ENCODE results near the gene PAK5. TPM values are rescaled to one million over a fixed set of nuclear protein-coding genes. Genes with fewer than 3 reads are reported as not detected.

Gene PAK5
- total RNA-seq, 2 experiments from 2014 or later, result not detected

DNA sequence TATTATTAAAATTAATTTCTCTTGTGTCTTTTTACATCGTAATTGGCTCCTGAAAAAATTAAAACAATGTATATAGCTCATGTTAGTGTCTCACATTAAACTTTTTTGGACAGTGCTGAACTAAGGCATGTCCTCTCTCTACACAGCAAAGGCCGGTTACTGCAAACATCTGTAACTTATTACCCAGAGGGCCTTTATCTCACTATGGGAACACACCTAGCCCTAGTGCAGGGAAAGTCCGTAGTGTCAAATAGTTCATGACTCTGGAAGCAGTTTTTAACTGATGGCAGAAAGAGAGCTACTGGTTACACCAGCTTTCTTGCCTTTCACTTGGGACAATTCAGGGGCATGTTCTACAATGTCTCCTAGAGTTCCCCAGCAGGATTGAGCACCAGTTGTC is 82.2 kb downstream of the PAK5 start:
- CTCF ChIA-PET, result no interaction called here
- peaks cover 2% of the 10 kb centered on the region for H3K9me3 Mint-ChIP-seq
- no peaks in the 10 kb centered on the region for H3K36me3 Mint-ChIP-seq (ENCODE audit: low read depth)
- no peaks in the 10 kb centered on the region for H3K27me3 Mint-ChIP-seq
- no peaks in the 10 kb centered on the region for H3K4me1 Mint-ChIP-seq
- POLR2A ChIA-PET, result no interaction called here
- no peak overlapping the region for H3K4me3 Mint-ChIP-seq
- no peak for DNase-seq
- no peak overlapping the region for H3K27ac Mint-ChIP-seq

DNA sequence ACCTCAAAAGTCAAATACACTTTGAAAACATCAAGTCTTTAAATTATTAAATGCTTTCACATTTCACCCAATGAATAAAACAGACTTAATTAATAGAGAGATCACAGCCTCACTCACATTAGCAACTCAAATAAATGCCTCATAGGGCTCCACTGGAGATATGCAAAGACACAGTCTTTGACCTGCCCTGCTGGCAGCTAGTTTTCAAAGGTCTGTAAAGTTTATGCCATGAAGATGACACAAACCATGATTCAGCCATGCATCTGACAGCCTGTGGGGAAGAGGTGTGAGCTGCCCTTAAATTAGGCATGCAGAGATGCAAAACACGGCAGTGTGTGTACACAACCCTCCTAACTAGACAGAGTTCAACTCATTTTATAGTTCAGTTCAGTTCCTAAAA is 83.6 kb downstream of the PAK5 start:
- H3K27me3 Mint-ChIP-seq, result no peaks in the 10 kb centered on the region
- ChIA-PET POLR2A (no interaction called here), CTCF (no interaction called here)
- no peak overlapping the region for H3K4me3 Mint-ChIP-seq
- no peaks in the 10 kb centered on the region for H3K4me1 Mint-ChIP-seq
- no peak overlapping the region for H3K27ac Mint-ChIP-seq
- H3K36me3 Mint-ChIP-seq (ENCODE audit: low read depth), result no peaks in the 10 kb centered on the region
- peaks cover 2% of the 10 kb centered on the region for H3K9me3 Mint-ChIP-seq
- no peak for DNase-seq

DNA sequence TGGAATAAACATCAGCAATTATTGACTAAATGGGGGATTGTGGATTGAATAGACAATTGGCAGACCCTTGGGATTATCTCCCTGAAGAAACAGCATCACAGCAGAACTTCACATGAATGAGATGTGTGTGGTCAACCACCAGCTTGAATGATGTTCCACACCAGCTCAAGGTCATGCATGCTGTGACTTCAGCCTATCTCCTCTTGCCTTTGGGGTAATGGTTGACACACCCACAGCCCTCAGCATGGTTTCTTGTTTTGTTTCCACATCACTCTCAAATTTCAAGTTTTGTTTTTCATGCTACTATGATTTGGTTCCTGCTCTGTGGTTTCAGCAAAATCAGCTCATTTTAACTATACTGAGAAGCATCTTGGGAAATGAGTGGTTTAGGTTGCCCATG is 94.3 kb downstream of the PAK5 start:
- H3K4me1 Mint-ChIP-seq, result no peaks in the 10 kb centered on the region
- CTCF ChIA-PET, result no interaction called here
- H3K27ac Mint-ChIP-seq, result no peak overlapping the region
- H3K9me3 Mint-ChIP-seq, result peaks cover 5% of the 10 kb centered on the region
- no peaks in the 10 kb centered on the region for H3K27me3 Mint-ChIP-seq
- H3K36me3 Mint-ChIP-seq (ENCODE audit: low read depth), result no peaks in the 10 kb centered on the region
- POLR2A ChIA-PET, result no interaction called here
- DNase-seq, result no peak
- no peak overlapping the region for H3K4me3 Mint-ChIP-seq

DNA sequence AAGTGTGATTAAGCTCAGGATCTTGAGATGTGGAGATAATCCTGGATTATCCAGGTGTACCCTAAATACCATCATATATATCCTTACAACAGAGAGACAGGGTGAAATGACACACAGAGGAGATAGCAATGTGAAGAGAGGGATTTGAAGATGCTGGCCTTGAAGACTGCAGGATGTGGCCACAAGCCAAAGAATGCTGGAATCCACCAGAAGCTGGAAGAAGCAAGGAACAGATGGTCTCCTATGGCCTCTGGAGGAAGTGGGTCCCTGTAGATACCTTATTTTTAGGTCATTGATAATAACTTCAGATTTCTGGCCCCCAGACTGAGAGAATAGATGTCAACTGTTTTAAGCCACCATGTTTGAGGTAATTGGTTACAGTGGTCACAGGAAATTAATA is 95.0 kb downstream of the PAK5 start:
- no peak for DNase-seq

DNA sequence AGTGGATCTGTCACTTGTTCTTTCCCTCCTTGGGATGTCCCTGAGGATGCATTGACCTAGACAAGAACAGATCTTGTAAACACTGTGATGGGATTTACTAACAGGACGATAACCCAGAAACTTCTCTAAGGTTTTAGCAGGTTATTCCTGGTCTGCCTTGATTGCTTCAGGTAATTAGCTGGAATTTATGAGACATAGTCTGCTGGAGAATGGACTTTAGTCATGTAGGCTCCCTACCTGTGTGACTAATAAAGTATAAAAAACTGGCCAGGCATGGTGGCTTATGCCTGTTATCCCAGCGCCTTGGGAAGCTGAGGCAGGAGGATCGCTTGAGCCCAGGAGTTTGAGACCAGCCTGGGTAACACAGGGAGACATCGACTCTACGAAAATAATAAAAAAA is 96.1 kb downstream of the PAK5 start:
- no peak overlapping the region for H3K4me3 Mint-ChIP-seq
- no peak for DNase-seq
- POLR2A ChIA-PET, result no interaction called here
- peaks cover 5% of the 10 kb centered on the region for H3K9me3 Mint-ChIP-seq
- no peaks in the 10 kb centered on the region for H3K4me1 Mint-ChIP-seq
- no peak overlapping the region for H3K27ac Mint-ChIP-seq
- no peaks in the 10 kb centered on the region for H3K27me3 Mint-ChIP-seq
- CTCF ChIA-PET, result no interaction called here
- H3K36me3 Mint-ChIP-seq (ENCODE audit: low read depth), result no peaks in the 10 kb centered on the region

More for the DNA sequence above, 95.0 kb downstream of the PAK5 start:
- H3K9me3 Mint-ChIP-seq, result peaks cover 5% of the 10 kb centered on the region
- no peaks in the 10 kb centered on the region for H3K27me3 Mint-ChIP-seq
- CTCF ChIA-PET, result no interaction called here
- no peaks in the 10 kb centered on the region for H3K36me3 Mint-ChIP-seq (ENCODE audit: low read depth)
- H3K4me3 Mint-ChIP-seq, result no peak overlapping the region
- H3K27ac Mint-ChIP-seq, result no peak overlapping the region
- POLR2A ChIA-PET, result no interaction called here
- no peaks in the 10 kb centered on the region for H3K4me1 Mint-ChIP-seq

DNA sequence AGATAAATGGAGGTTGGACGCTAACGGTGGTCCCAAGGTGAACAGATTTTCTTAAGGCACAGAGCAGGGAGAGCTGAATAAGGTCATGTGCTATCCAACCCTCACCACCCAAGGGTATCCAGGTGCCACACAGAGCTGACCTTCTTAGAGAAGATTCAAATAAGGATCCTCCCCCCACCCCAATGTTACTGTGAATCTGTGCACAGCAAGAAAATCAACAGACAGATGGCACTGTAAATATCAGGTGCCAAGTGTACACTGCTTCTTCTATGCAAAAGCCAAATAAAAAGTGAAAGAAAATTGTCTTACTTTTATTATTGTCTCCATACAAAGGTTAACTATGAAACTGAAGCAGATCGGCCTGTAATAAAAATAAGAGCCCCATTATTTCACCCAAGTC is 96.9 kb downstream of the PAK5 start:
- DNase-seq, result no peak
- no peak overlapping the region for H3K27ac Mint-ChIP-seq
- no peaks in the 10 kb centered on the region for H3K36me3 Mint-ChIP-seq (ENCODE audit: low read depth)
- ChIA-PET POLR2A (no interaction called here), CTCF (no interaction called here)
- peaks cover 5% of the 10 kb centered on the region for H3K9me3 Mint-ChIP-seq
- H3K4me3 Mint-ChIP-seq, result no peak overlapping the region
- no peaks in the 10 kb centered on the region for H3K27me3 Mint-ChIP-seq
- no peaks in the 10 kb centered on the region for H3K4me1 Mint-ChIP-seq

DNA sequence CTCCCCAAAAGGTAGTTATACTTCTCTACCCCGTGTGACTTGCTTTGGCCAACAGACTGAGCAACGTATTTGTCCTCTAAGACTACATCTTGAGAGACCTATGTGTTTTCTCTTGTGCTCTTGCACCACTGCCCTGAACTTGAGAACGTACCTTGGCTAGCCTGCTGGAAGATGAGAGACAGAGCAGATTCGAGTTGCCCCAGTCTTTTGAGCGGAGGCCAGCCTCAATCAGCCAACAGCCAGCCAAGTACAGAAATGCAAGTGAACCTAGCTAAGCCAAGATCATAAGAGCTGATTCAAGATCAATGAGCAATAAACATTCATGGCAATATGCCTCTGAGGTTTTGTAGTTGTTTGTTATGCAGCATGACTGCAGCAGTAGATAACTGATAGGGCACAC is 98.4 kb downstream of the PAK5 start:
- Mint-ChIP-seq H3K27me3 (no peaks in the 10 kb centered on the region), H3K4me1 (no peaks in the 10 kb centered on the region)

DNA sequence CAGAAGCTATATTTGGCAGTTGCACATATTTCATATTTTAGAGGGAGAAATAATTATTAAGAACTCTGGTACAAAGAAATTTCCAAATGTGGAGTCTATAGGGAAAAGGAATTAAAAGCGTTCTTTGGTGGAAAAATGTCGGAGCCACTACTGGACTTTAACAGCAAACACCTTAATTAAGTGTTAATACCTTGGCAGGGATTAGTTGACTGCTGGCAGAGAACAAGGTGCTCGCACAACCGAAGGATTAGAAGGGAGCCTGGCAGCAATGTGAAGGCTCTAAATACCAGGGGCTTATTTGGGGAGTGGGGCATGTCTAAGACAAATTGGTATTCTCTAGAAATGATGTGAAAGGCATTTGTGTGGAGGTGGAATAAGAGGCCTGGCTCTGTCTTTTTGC is 98.9 kb downstream of the PAK5 start:
- Mint-ChIP-seq H3K27me3 (no peaks in the 10 kb centered on the region), H3K27ac (no peak overlapping the region), H3K36me3 (ENCODE audit: low read depth) (no peaks in the 10 kb centered on the region), H3K9me3 (peaks cover 4% of the 10 kb centered on the region), H3K4me1 (no peaks in the 10 kb centered on the region), H3K4me3 (no peak overlapping the region)
- POLR2A ChIA-PET, result no interaction called here
- CTCF ChIA-PET, result no interaction called here
- no peak for DNase-seq

More for the DNA sequence above, 98.4 kb downstream of the PAK5 start:
- no peak for DNase-seq
- Mint-ChIP-seq H3K4me3 (no peak overlapping the region), H3K9me3 (peaks cover 4% of the 10 kb centered on the region), H3K36me3 (ENCODE audit: low read depth) (no peaks in the 10 kb centered on the region), H3K27ac (no peak overlapping the region)
- ChIA-PET CTCF (no interaction called here), POLR2A (no interaction called here)

DNA sequence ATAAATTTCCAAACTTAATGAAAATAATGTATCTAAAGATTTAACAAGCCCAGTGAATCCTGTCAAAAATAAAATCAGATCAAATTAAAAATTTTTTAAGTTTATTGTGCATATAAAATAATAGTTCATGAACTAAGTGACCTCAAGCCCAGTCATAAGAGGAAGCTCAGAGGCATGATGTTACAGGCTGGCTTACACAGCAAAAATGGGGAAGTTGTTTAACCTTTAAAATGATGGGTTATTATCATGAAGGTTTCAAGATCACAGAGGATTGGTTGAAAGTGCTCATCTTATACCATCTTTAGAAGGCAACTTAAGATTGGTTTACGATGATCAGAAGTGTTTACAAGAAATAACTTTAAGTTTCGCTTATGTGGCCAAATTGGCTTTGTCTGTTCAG is 102.5 kb downstream of the PAK5 start:
- no peak overlapping the region for H3K4me3 Mint-ChIP-seq
- ChIA-PET POLR2A (no interaction called here), CTCF (no interaction called here)
- no peak for DNase-seq
- no peaks in the 10 kb centered on the region for H3K36me3 Mint-ChIP-seq (ENCODE audit: low read depth)
- no peaks in the 10 kb centered on the region for H3K4me1 Mint-ChIP-seq
- H3K27ac Mint-ChIP-seq, result no peak overlapping the region
- H3K9me3 Mint-ChIP-seq, result peaks cover 5% of the 10 kb centered on the region
- H3K27me3 Mint-ChIP-seq, result no peaks in the 10 kb centered on the region

DNA sequence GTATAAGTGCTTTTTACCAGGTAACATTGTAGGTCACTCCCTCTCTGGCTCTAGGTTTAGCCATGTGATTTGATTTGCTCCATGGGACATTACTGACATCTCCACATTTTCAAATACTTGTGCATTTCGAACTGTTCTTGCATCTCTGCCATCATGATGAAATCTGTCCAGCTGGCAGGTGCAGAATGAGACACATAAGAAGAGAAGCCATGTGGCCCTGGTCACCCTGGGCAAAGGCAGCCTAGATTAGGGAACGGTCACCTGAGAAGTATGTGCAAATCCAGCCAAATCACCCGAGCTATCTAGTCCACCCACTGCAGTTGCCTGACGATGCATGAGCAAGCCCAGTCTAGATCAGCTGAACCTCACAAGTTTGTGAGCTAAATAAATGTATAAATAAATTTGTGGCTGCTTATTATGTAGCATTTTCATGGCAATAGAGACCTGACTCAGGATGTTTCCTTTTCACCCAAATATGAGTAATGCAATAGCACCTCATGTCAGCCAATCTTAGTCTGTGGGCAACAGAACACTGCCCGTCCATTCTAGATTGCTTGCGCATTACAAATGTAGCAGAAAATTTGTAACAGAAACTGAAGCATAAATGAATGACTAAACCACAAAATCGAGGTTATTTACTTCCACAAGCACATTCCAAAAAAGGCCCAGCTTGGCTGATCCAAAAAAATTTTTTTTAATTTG is 115.2 kb downstream of the PAK5 start:
- Mint-ChIP-seq H3K27me3 (no peaks in the 10 kb centered on the region), H3K4me3 (no peak overlapping the region), H3K36me3 (ENCODE audit: low read depth) (no peaks in the 10 kb centered on the region), H3K9me3 (peaks cover 14% of the 10 kb centered on the region), H3K27ac (no peak overlapping the region), H3K4me1 (no peaks in the 10 kb centered on the region)
- no peak for DNase-seq
- POLR2A ChIA-PET, result no interaction called here
- CTCF ChIA-PET, result no interaction called here

DNA sequence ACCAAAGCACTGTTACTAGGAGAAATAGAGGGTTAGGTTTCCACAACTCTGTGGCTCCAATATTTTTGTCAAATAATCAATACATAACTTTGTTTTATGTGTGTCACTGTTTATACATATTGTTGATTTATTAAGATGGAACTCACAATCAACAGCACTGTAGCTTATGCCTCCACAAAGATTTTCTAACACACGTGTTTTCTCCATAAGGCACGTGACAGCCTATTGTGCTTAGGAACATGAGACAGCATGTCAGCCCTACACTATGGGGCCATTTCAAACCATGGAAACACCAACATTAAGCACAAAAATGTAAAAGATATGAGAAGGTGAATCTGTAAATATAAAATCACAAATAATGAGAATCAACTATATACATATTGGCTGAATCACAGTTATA is 127.0 kb downstream of the PAK5 start:
- CTCF ChIA-PET, result no interaction called here
- Mint-ChIP-seq H3K27me3 (no peaks in the 10 kb centered on the region), H3K36me3 (ENCODE audit: low read depth) (no peaks in the 10 kb centered on the region)

DNA sequence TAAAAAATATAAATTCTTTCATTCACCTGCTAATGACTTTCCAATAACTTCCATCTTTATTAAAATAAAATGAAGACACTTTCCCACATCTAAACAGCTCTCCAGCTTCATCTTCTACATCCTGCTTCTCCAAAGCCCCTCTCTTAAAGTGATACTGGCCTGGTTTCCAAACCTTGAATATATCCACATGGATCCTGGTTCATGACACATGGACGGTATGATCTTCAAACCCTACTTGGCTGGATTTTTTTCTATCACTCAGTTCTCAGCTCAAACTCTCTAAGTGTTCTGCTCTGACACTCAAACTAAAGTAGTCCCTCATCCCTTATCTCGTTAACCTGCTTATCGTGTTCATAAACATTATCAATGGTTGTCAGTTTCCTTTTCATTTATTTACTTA is 128.2 kb downstream of the PAK5 start:
- Mint-ChIP-seq H3K4me1 (no peaks in the 10 kb centered on the region), H3K4me3 (no peak overlapping the region), H3K36me3 (ENCODE audit: low read depth) (no peaks in the 10 kb centered on the region), H3K9me3 (no peaks in the 10 kb centered on the region), H3K27ac (no peak overlapping the region), H3K27me3 (no peaks in the 10 kb centered on the region)
- CTCF ChIA-PET, result no interaction called here
- POLR2A ChIA-PET, result no interaction called here
- no peak for DNase-seq

More for the DNA sequence above, 127.0 kb downstream of the PAK5 start:
- no peaks in the 10 kb centered on the region for H3K9me3 Mint-ChIP-seq
- no peak overlapping the region for H3K4me3 Mint-ChIP-seq
- H3K27ac Mint-ChIP-seq, result no peak overlapping the region
- H3K4me1 Mint-ChIP-seq, result no peaks in the 10 kb centered on the region
- POLR2A ChIA-PET, result no interaction called here
- DNase-seq, result no peak

DNA sequence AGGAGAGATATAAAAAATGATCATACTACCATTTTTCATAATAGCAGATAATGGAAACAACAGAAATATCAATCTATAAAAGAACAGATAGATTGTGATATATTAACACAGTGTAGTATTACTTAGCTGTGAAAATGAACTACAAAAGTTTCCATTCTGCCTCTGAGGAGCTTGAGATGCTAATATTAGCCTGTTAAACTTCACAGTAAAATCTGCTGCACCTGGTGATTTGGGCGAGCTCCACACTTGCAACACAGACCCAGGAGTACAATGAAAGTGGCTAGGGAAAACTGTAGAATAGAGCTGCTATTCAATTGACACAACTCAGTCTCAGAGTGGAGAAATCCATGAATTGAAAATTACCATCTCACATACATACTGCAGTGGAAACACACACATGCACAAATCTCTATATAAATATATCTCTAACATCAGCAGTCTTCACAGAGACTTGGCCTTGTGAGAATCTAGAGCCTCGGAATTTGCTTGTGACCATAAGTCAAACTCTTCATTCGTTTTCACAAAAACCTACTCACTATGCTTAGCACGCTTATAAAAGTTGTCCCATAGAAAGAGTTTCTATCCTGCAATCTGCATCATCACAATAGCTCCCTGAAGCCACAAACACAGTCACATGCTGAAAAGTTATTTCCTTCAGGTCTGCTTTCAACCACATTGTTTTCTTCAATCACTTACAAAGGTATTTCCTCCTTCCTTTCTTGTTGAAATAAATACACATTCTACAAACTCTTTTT is 133.0 kb downstream of the PAK5 start:
- ChIA-PET CTCF (no interaction called here), POLR2A (no interaction called here)
- Mint-ChIP-seq H3K4me1 (no peaks in the 10 kb centered on the region), H3K9me3 (no peaks in the 10 kb centered on the region), H3K27me3 (no peaks in the 10 kb centered on the region), H3K27ac (no peak overlapping the region), H3K4me3 (no peak overlapping the region), H3K36me3 (ENCODE audit: low read depth) (no peaks in the 10 kb centered on the region)
- no peak for DNase-seq

DNA sequence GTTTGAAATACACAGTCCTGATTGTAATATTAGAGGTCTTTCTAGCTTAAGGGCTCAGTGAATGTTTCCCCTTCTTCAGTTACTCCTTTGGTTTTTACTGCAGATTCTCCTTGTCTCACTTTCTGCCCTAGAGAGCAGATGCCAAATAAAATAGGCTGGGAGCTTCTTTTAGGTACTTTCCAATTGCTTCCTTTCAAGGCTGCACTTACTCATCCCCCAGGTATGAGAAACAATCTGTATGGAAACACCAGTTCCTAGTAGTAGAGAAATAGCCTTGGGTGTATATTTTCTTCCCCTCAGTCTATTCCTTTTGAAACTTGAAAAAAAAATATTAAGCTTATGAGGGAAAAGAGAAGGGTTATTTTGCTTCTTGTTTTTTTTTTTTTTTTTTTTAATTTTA is 139.7 kb downstream of the PAK5 start:
- Mint-ChIP-seq H3K27ac (no peak overlapping the region), H3K4me3 (no peak overlapping the region), H3K4me1 (no peaks in the 10 kb centered on the region), H3K36me3 (ENCODE audit: low read depth) (no peaks in the 10 kb centered on the region), H3K9me3 (no peaks in the 10 kb centered on the region), H3K27me3 (no peaks in the 10 kb centered on the region)
- ChIA-PET POLR2A (no interaction called here), CTCF (no interaction called here)
- no peak for DNase-seq
